Left lung (tissue), 10 donors: ENCODE data around the gene CFTR. TPM values are rescaled to one million over a fixed set of nuclear protein-coding genes. Genes with fewer than 3 reads are reported as not detected.
A peak's percentile ranks its signal among the peaks of the same experiment; 100 is the strongest.

ENCODE experiments used
- ATAC-seq: fragments of 200-7000 bp; cut with Tn5 transposase; one replicate; pipeline ENCODE4 v1.9.1; 2020; ENCODE audit warnings: moderate library complexity
- DNase-seq, 4 donors: peaks; one replicate each; pipeline ENCODE4 v3.0.0-alpha.2; 2013 to 2020
- H3K27ac ChIP-seq, 2 donors: fragments of 200-600 bp; sonication (generic) in 1 of 2; one replicate each; pipeline versions ENCODE4 v1.5.0 to v1.8.0; 2020 to 2021
- H3K27me3 ChIP-seq, 2 donors: fragments of 200-600 bp; sonication (generic) in 1 of 2; one replicate each; pipeline versions ENCODE4 v1.5.0 to v1.8.0; 2020 to 2021
- H3K36me3 ChIP-seq, 2 donors: fragments of 200-600 bp; sonication (generic) in 1 of 2; one replicate each; pipeline versions ENCODE4 v1.5.0 to v1.8.0; 2020 to 2021
- H3K4me1 ChIP-seq, 2 donors: fragments of 200-600 bp; one replicate each; pipeline ENCODE4 v1.8.0; 2021
- H3K4me3 ChIP-seq, 2 donors: fragments of 200-600 bp; sonication (generic) in 1 of 2; one replicate each; pipeline versions ENCODE4 v1.5.0 to v1.8.0; 2020 to 2021; ENCODE audit warnings: mild to moderate bottlenecking in 1 of 2
- H3K9me3 ChIP-seq, 2 donors: fragments of 200-600 bp; sonication (generic) in 1 of 2; one replicate each; pipeline versions ENCODE4 v1.5.0 to v1.8.0; 2020 to 2021
- intact Hi-C, 2 donors: fragments of 100-400 bp; cut with DNase I; formaldehyde crosslinking; loops; one replicate each; pipeline versions ENCODE4 v1.11.2 to v1.14.2; 2022
- polyA plus RNA-seq, 6 donors: library from polyadenylated mRNA; unstranded; fragments of 120-200 nt; gene quantifications; one replicate each; pipeline ENCODE4 v1.2.1, GENCODE V29; 2013; ENCODE audit not compliant: insufficient read length in 6 of 6
- total RNA-seq, 2 donors: library from RNA; stranded (reverse); fragmentation: NEBNext Ultra II Directional; extraction: Animal tissue kit (Norgen Biotek cat#: 25700); gene quantifications; one replicate each; pipeline ENCODE4 v1.2.1, GENCODE V29; 2021
- TF ChIP-seq, protein P1 (sequence below), 2 donors: fragments of 200-600 bp; sonication (generic) in 1 of 2; IDR thresholded peaks; one replicate each; pipeline versions ENCODE4 v1.5.0 to v1.8.0; 2021; ENCODE audit warnings: antibody characterized with exemption in 2 of 2
- donor health status: DM: no; HTN: yes; CAD: no.
- donor health status: DM: no; HTN: no; CAD: no.

CFTR gene
- total and polyA plus RNA-seq, 8 donors, result 15.4 to 40.6 (median 31.2) TPM

- H3K4me3 ChIP-seq, result no peak overlapping the region
- H3K27me3 ChIP-seq, result no peaks in the 10 kb centered on the region
- H3K4me1 ChIP-seq, result no peaks in the 10 kb centered on the region
- intact Hi-C loops, result no loop called here
- ATAC-seq (peak; percentile 92), DNase-seq (no peak)
- TF ChIP-seq, protein P1, sequence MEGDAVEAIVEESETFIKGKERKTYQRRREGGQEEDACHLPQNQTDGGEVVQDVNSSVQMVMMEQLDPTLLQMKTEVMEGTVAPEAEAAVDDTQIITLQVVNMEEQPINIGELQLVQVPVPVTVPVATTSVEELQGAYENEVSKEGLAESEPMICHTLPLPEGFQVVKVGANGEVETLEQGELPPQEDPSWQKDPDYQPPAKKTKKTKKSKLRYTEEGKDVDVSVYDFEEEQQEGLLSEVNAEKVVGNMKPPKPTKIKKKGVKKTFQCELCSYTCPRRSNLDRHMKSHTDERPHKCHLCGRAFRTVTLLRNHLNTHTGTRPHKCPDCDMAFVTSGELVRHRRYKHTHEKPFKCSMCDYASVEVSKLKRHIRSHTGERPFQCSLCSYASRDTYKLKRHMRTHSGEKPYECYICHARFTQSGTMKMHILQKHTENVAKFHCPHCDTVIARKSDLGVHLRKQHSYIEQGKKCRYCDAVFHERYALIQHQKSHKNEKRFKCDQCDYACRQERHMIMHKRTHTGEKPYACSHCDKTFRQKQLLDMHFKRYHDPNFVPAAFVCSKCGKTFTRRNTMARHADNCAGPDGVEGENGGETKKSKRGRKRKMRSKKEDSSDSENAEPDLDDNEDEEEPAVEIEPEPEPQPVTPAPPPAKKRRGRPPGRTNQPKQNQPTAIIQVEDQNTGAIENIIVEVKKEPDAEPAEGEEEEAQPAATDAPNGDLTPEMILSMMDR (IDR thresholded peaks at IDR 0.05), result no peak
- no peak overlapping the region for H3K27ac ChIP-seq
- no peaks in the 10 kb centered on the region for H3K36me3 ChIP-seq
- no peaks in the 10 kb centered on the region for H3K9me3 ChIP-seq
Measured at GRCh38 chr7:117682681-117683385, 203.0 kb downstream of the CFTR start.

DNA sequence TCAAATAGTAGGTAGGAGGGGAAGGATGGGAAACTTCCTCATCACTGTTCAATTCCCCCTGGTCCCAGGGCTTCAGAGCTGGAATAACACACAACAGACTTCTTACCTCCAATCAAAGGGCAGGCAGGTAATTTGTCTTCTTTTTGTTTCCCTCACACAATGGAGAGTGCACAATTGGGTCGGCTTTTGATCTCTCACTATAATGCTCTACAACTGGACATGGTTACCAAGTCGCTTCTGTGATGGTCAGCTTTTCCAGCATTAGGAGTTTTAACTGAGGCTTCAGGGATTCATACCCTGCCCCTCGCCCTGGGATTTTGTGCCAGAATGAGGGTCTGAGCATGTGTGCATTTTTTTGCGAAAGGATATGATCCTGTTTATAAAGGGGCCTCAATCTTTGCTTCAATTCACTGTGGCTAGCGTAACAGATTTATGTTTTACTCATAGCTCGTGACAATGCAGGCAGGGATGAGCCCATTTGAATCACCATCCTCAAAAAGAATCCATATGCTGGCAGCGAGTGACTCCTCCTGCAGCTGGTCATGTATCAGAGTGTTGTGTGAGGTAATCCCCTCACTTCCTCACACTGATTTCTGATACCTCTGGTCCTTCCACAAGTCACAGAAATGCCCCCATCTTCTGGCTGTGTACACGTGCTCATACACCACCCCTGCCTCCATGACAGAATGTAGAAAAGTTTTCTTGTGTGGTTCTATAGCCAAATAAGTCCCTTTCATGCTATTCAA is 203.8 kb downstream of the CFTR start:
- Histone ChIP-seq H3K36me3 (no peaks in the 10 kb centered on the region), H3K27me3 (no peaks in the 10 kb centered on the region), H3K9me3 (no peaks in the 10 kb centered on the region), H3K4me1 (no peaks in the 10 kb centered on the region), H3K4me3 (no peak overlapping the region), H3K27ac (no peak overlapping the region)
- no peak for DNase-seq
- intact Hi-C loops, result no loop called here
- no peak for ATAC-seq
- TF ChIP-seq, protein P1 (IDR thresholded peaks at IDR 0.05), result no peak

GRCh38 chr7:117685795-117686194 is 206.0 kb downstream of the CFTR start:
- Histone ChIP-seq H3K9me3 (no peaks in the 10 kb centered on the region), H3K27me3 (no peaks in the 10 kb centered on the region), H3K4me3 (no peak overlapping the region), H3K27ac (no peak overlapping the region), H3K36me3 (no peaks in the 10 kb centered on the region), H3K4me1 (no peaks in the 10 kb centered on the region)
- intact Hi-C loops, result no loop called here
- DNase-seq, result no peak
- no peak for ATAC-seq
- TF ChIP-seq, protein P1 (IDR thresholded peaks at IDR 0.05), result no peak

DNA sequence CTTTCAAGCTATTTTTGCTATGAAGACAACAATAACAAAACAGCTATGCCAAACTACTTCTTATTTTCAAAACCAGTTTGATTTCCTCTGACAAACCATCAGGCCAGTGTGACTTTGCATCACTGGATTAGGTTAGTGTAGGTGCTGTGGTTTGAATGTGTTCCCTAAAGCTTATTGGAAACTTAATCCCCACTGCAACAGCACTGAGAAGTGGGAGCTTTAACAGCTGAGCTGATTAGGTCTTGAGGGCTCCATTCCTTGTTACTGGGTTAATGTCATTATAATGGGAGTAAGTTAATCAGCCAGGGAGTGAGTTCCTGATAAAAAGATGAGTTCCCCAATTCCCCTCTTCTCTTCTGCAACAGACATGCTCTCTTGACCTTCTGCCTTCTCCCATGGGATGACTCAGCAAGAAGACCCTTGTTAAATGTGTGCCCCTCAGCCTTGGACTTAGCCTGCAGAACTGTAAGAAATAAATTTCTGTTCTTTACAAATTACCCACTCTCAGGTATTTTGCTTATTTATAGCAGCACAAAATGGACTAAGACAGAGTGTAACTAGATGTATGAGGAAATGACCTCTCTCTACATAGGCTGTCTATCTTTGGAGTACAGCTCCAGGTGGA is 206.6 kb downstream of the CFTR start:
- TF ChIP-seq, protein P1 (IDR thresholded peaks at IDR 0.05), result no peak
- DNase-seq (no peak), ATAC-seq (no peak)
- H3K4me3 ChIP-seq, result no peak overlapping the region
- no peak overlapping the region for H3K27ac ChIP-seq
- H3K27me3 ChIP-seq, result no peaks in the 10 kb centered on the region
- no peaks in the 10 kb centered on the region for H3K4me1 ChIP-seq
- H3K9me3 ChIP-seq, result no peaks in the 10 kb centered on the region
- intact Hi-C loops, result no loop called here
- no peaks in the 10 kb centered on the region for H3K36me3 ChIP-seq

GRCh38 chr7:117688126-117688525 is 208.3 kb downstream of the CFTR start:
- intact Hi-C loops, result no loop called here
- Histone ChIP-seq H3K27ac (no peak overlapping the region), H3K36me3 (no peaks in the 10 kb centered on the region), H3K4me3 (no peak overlapping the region), H3K27me3 (no peaks in the 10 kb centered on the region), H3K4me1 (no peaks in the 10 kb centered on the region), H3K9me3 (no peaks in the 10 kb centered on the region)
- ATAC-seq (no peak), DNase-seq (no peak)
- TF ChIP-seq, protein P1 (IDR thresholded peaks at IDR 0.05), result no peak
